SU-DHL-6 (cell line): ENCODE data around the gene C12orf76.

Experiments
- EZH2phosphoT487 ChIP-seq: fragments of 200-600 bp; sonication (generic), shearing (Covaris generic); conservative IDR thresholded peaks from 2 replicates; pipeline ENCODE4 v1.6.1; 2018; ENCODE audit warnings: mild to moderate bottlenecking, antibody characterized with exemption, low read length, moderate library complexity, mixed read lengths
- TF ChIP-seq, protein P1 (sequence below): fragments of 200-600 bp; sonication (generic); IDR thresholded peaks from one replicate; pipeline ENCODE4 v1.5.1; 2017; ENCODE audit warnings: antibody characterized with exemption, mild to moderate bottlenecking, low read length, moderate library complexity; ENCODE audit not compliant: insufficient read depth, poor library complexity, severe bottlenecking

DNA sequence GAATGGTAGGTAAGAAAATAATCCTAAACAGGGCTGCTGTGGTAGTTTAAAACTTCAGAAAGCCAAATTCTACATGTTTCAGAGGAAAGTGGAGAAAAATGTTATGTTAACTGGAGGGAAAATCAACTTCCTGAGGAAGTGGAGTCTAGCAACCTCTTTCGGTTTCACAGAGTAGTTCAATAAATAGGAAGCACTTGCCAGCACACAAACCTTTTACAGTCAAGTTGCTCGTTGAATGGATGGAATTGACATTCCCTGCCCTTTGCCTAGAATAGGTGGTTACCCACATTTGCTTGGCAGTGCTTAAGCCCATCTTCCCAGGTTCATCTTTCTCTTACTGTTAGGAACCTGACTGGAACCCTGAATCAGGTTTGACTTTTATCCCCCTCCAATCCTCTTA is 33.2 kb downstream of the C12orf76 start:
- TF ChIP-seq, protein P1, sequence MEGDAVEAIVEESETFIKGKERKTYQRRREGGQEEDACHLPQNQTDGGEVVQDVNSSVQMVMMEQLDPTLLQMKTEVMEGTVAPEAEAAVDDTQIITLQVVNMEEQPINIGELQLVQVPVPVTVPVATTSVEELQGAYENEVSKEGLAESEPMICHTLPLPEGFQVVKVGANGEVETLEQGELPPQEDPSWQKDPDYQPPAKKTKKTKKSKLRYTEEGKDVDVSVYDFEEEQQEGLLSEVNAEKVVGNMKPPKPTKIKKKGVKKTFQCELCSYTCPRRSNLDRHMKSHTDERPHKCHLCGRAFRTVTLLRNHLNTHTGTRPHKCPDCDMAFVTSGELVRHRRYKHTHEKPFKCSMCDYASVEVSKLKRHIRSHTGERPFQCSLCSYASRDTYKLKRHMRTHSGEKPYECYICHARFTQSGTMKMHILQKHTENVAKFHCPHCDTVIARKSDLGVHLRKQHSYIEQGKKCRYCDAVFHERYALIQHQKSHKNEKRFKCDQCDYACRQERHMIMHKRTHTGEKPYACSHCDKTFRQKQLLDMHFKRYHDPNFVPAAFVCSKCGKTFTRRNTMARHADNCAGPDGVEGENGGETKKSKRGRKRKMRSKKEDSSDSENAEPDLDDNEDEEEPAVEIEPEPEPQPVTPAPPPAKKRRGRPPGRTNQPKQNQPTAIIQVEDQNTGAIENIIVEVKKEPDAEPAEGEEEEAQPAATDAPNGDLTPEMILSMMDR: no peak
- TF ChIP-seq EZH2phosphoT487: no peak
